HG02943 (cell line): Measurements from ENCODE around the gene SIVA1.

Experiments used
- ATAC-seq: cut with Tn5 transposase; IDR thresholded peaks from one replicate; pipeline ENCODE4 v1.9.1; 2021; ENCODE audit warnings: mild to moderate bottlenecking, low read depth, moderate library complexity; ENCODE audit not compliant: unreplicated experiment

Gene SIVA1

GRCh38 chr14:104805326-104805678, 52.4 kb downstream of the SIVA1 start:
- ATAC-seq: no peak

GRCh38 chr14:104805941-104806624, 53.1 kb downstream of the SIVA1 start:
- no peak for ATAC-seq

GRCh38 chr14:104806625-104807465, 53.9 kb downstream of the SIVA1 start:
- ATAC-seq: no peak

- ATAC-seq: no peak
These were observed 55.5 kb downstream of the SIVA1 start for GRCh38 chr14:104808456-104808855.
